IPS-NIHi7 (cell line): ENCODE results near the gene MYH11.
"Not testable (repeated sequence)": the region's sequence is repeated elsewhere in the genome, so short reads cannot be mapped to it uniquely, and the experiment has no call there.

Experiments used
- DNase-seq: peaks from one replicate; pipeline ENCODE4 v3.0.0; 2012; ENCODE audit warnings: mixed read lengths; ENCODE audit errors: extremely low spot score

The MYH11 gene

DNA sequence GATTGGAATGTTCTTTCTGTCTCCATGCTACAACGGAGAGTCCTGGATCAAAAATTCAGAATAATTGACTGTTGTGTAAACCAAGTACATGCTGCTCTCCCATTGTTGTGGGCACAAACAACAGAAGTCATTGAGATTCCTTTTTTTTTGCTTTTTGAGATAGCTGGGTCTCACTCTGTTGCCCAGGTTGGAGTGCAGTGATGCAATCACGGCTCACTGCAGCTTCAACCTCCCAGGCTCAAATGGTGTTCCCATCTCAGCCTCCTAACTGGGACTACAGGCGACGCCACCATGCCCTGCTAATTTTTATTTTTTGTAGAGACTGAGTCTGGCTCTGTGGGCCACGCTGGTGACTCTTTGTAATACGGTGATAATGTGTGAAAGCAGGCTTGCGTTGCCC lies 182.3 kb downstream of the MYH11 start:
- no peak for DNase-seq

DNA sequence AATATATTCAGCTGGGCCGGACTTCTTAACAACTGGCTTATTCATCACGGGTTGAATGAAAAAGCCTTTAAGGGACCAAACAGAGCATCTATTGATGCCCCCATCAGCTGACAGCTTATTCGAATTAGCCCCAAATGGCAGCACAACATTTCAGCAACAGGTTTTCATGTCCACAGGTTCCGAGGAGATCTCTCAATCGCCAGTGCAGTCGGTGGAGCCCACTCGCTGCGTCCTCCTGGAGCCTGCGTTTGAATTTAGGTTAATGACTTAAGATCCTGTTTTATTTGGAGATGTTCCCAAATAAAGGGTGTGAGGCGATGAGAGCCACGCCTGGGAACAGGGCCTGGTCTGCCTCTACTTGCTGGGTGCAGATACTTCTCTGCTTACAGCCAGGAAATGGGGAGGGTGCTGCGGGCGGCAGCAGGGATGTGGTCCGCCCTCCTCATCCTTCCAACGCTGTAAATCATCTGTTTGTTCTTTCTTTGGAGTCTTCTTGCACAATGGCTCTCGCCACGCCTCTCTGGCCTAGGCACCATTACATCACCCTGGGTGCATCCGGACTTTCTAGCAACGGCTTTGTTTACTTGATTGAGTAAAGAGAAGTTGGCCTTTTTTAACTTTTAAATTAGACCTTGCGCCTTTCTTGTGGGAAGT lies 184.2 kb downstream of the MYH11 start:
- no peak for DNase-seq

DNA sequence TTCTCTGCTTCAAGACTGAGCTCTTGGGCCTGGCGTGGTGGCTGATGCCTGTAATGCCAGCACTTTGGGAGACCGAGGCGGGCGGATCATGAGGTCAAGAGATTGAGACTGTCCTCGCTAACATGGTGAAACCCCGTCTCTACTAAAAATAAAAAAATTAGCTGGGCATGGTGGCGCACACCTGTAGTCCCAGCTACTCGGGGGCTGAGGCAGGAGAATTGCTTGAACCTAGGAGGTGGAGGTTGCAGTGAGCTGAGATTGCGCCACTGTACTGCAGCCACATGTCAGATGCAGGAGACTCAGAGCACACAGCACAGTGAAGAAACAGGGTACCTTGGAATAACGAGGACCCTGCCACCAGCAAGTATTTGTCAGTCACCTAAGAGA lies 184.7 kb downstream of the MYH11 start:
- not testable (repeated sequence) for DNase-seq

DNA sequence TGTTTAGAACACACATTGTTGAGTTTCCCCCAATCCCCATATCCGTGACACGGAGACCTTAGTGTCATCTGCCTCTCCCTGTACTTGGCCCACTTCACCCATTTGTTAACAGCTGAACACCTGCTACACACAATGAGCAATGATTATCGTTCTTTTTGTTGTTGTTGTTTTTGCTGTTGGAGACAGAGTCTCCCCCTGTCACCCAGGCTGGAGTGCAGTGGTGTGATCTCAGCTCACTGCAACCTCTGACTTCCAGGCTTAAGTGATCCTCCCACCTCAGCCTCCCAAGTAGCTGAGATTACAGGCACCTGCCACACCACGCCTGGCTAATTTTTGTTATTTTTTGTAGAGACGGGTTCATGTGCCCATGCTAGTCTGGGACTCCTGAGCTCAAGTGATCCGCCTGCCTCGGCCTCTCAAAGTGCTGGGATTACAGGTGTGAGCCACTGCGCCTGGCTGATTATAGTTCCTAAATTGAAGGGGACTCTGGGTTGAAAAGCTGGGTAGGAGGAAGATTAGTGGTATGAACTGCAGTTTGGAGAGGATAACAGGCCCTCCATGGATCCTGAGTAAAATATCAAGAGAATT lies 185.2 kb downstream of the MYH11 start:
- no peak for DNase-seq

DNA sequence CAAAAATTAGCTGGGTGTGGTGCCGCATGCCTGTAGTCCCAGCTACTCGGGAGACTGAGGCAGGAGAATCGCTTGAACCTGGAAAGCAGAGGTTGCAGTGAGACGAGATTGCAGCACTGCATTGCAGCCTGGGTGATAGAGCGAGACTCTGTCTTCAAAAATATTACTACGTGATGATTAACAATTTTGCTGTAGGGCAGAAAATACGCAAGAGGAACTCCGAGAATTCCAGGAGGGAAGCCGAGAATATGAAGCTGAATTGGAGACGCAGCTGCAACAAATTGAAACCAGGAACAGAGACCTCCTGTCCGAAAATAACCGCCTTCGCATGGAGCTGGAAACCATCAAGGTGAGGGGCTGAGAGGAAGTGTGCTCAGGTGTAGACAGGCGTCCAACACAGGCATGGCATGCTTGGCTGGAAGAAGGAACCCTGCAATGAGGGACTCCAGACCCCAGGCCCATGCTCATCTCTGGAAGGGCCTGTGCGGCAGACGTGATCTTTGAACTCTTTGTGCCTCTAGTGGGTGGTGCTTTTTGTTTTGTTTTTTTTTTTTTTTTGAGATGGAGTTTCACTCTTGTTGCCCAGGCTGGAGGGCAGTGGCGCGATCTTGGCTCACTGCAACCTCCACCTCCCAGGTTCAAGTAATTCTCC lies 189.6 kb downstream of the MYH11 start:
- no peak for DNase-seq

DNA sequence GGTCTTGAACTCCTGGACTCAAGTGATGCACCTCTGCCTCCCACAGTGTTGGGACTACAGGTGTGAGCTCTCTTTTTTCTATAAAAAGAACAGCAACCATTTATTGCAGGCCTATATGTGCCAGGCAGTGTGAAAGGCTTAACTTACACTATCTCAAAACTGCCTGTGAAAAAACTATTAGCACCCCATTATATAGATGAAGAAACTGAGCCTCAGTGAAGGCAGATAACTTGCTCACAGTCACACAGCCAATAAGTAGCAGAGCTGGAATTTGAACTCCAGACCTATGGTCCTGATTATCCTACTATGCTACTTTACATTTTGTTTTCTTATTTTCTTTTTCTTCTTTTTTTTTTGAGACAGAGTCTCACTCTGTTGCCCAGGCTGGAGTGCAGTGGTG lies 191.7 kb downstream of the MYH11 start:
- no peak for DNase-seq

DNA sequence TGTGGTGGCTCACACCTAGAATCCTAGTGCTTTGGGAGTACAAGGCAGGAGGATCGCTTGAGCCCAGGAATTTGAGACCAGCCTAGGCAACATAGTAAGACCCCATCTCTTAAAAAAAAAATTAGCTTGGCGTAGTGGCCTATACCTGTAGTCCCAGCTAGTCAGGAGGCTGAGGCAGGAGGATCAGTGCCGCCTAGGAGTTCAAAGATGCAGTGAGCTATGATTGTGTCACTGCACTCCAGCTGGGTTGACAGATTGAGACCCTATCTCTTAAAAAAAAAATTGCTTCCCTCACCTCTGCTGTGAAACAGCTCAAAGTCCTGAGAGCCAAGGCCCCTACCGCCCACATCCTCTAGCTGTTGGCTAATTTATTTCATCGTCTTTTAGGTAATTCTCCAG lies 196.6 kb downstream of the MYH11 start:
- DNase-seq = no peak

DNA sequence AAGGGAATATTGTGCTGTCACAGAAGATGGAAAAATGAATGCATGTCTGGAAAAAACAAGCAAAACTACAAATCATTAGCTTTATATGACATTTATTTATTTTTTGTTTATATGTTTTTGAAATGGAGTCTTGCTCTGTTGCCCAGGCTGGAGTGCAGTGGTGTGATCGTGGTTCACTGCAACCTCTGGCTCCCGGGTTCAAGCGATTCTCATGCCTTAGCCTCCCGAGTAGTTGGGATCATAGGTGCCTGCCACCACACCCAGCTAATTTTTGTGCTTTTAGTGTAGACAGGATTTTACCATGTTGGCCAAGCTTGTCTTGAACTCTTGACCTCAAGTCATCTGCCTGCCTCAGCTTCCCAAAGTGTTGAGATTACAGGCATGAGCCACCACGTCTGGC lies 198.3 kb downstream of the MYH11 start:
- no peak for DNase-seq

DNA sequence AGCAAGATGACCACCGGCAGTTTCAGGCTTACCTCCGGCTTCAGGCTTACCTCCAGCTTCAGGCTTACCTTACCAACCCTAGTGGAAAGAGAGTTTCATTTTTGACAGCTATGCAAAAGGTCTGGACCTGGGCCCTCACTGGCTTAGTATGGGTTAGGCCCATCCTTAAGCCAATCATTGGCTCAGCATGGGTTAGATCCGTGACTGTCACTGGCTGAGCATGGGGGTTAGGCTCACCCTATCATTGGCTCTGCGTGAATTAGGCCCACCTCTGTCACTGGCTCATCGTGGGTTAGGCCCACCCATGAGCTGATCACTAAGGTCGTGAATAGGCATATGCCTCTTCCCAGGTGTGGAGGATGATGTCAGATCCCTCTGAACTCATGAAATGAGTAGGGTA lies 198.7 kb downstream of the MYH11 start:
- no peak for DNase-seq

DNA sequence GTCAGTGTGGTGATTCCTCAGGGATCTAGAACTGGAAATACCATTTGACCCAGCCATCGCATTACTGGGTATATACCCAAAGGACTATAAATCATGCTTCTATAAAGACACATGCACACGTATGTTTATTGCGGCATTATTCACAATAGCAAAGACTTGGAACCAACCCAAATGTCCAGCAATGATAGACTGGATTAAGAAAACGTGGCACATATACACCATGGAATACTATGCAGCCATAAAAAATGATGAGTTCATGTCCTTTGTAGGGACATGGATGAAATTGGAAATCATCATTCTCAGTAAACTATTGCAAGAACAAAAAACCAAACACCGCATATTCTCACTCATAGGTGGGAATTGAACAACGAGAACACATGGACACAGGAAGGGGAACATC lies 201.3 kb downstream of the MYH11 start:
- not testable (repeated sequence) for DNase-seq

DNA sequence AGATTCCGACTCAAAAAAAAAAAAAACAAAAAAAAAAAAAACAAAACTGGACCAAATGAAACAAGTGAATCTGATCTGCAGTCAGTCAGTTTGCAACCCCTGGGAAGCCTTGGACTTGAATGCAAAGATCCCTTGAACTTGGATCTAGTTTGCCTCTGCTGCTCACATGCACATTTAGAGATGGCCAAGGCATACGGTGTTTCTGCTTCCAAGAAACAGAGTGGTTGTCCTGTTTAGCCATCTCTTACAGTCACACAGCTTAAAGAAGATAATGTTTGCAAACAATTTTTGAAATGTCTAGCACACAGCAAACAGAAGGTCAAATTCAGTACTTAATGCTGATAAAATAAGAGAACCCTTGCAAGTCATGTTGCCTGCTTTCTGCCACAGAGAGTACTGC lies 202.2 kb downstream of the MYH11 start:
- no peak for DNase-seq

DNA sequence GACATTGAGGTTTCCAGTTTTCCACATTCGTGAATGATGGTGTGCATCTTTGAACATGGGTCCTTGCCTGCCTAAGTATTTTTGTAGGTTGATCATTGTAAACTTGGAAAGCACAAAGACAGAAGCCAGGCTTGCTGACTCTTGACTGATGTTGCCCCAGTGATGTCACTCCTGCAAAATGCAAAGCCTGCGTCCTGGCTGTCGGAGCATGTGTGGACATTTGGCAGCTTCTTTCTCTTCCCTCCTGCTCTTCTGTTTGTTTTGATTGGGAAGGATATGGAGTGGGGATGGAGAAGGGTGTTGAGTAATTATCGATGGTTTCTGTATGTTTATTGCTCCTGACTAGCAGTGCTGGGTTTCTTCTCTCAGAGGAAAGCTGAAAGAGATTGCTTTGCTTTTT lies 203.6 kb downstream of the MYH11 start:
- DNase-seq = no peak
